ENCODE results near the gene SHISA9. TPM values are rescaled to one million over a fixed set of nuclear protein-coding genes. Genes with fewer than 3 reads are reported as not detected.

SHISA9 gene
- total RNA-seq, 1 experiment from 2014 or later = 0.29 TPM

- Histone ChIP-seq H3K27me3 (replicated peaks; ENCODE audit: control insufficient read depth, insufficient read depth, low read length) (no peaks in the 10 kb centered on the region), H3K9me3 (no peaks in the 10 kb centered on the region), H3K36me3 (ENCODE audit: control insufficient read depth, insufficient read depth, low read length) (no peaks in the 10 kb centered on the region), H3K4me1 (no peaks in the 10 kb centered on the region), H3K4me3 (ENCODE audit: low read depth, low read length) (no peak overlapping the region)
- no peak overlapping the region for H3K4me3 Mint-ChIP-seq (ENCODE audit: unreplicated experiment)
- intact Hi-C loops (cut with micrococcal nuclease; ENCODE audit: unreplicated experiment) = no loop called here
- POLR2A ChIA-PET = no interaction called here
- H3K27me3 Mint-ChIP-seq (ENCODE audit: insufficient read depth, unreplicated experiment) = no peaks in the 10 kb centered on the region
- CTCF ChIA-PET = no interaction called here
- no peak for TF ChIP-seq CTCF (IDR thresholded peaks at IDR 0.05; ENCODE audit: insufficient read depth in 1 of 2, low read depth in 1 of 2, low read length in 1 of 2, severe bottlenecking in 1 of 2, unreplicated experiment in 1 of 2)
- no peak for DNase-seq
- H3K27ac Mint-ChIP-seq (ENCODE audit: unreplicated experiment) = no peak overlapping the region
- no peaks in the 10 kb centered on the region for H3K36me3 Mint-ChIP-seq (ENCODE audit: insufficient read depth, unreplicated experiment)
- no TSS peak for BruUV-seq (replicated peaks)
- no peaks in the 10 kb centered on the region for H3K4me1 Mint-ChIP-seq (ENCODE audit: low read depth, unreplicated experiment)
- no peaks in the 10 kb centered on the region for H3K9me3 Mint-ChIP-seq (ENCODE audit: unreplicated experiment)
Measured at GRCh38 chr16:13138528-13138927, 237.1 kb downstream of the SHISA9 start.

- H3K36me3 ChIP-seq (ENCODE audit: control insufficient read depth, insufficient read depth, low read length) = no peaks in the 10 kb centered on the region
- no TSS peak for BruUV-seq (replicated peaks)
- no peak for TF ChIP-seq CTCF (IDR thresholded peaks at IDR 0.05; ENCODE audit: insufficient read depth in 1 of 2, low read depth in 1 of 2, low read length in 1 of 2, severe bottlenecking in 1 of 2, unreplicated experiment in 1 of 2)
- no peak overlapping the region for H3K27ac Mint-ChIP-seq (ENCODE audit: unreplicated experiment)
- intact Hi-C loops (cut with micrococcal nuclease; ENCODE audit: unreplicated experiment) = no loop called here
- DNase-seq = no peak
- no peaks in the 10 kb centered on the region for H3K4me1 ChIP-seq
- no peaks in the 10 kb centered on the region for H3K9me3 Mint-ChIP-seq (ENCODE audit: unreplicated experiment)
- no peaks in the 10 kb centered on the region for H3K27me3 ChIP-seq (replicated peaks; ENCODE audit: control insufficient read depth, insufficient read depth, low read length)
- no peaks in the 10 kb centered on the region for H3K4me1 Mint-ChIP-seq (ENCODE audit: low read depth, unreplicated experiment)
- no peak overlapping the region for H3K4me3 ChIP-seq (ENCODE audit: low read depth, low read length)
- no peaks in the 10 kb centered on the region for H3K9me3 ChIP-seq
- no peaks in the 10 kb centered on the region for H3K36me3 Mint-ChIP-seq (ENCODE audit: insufficient read depth, unreplicated experiment)
- POLR2A ChIA-PET = no interaction called here
- CTCF ChIA-PET = no interaction called here
- H3K4me3 Mint-ChIP-seq (ENCODE audit: unreplicated experiment) = no peak overlapping the region
- no peaks in the 10 kb centered on the region for H3K27me3 Mint-ChIP-seq (ENCODE audit: insufficient read depth, unreplicated experiment)
Measured at GRCh38 chr16:13139661-13140241, 238.4 kb downstream of the SHISA9 start.

GRCh38 chr16:13143551-13143950, 242.2 kb downstream of the SHISA9 start:
- H3K36me3 ChIP-seq (ENCODE audit: control insufficient read depth, insufficient read depth, low read length) = no peaks in the 10 kb centered on the region
- no peaks in the 10 kb centered on the region for H3K36me3 Mint-ChIP-seq (ENCODE audit: insufficient read depth, unreplicated experiment)
- H3K4me3 ChIP-seq (ENCODE audit: low read depth, low read length) = no peak overlapping the region
- DNase-seq = no peak
- no peaks in the 10 kb centered on the region for H3K27me3 ChIP-seq (replicated peaks; ENCODE audit: control insufficient read depth, insufficient read depth, low read length)
- H3K27me3 Mint-ChIP-seq (ENCODE audit: insufficient read depth, unreplicated experiment) = no peaks in the 10 kb centered on the region
- TF ChIP-seq CTCF (IDR thresholded peaks at IDR 0.05; ENCODE audit: insufficient read depth in 1 of 2, low read depth in 1 of 2, low read length in 1 of 2, severe bottlenecking in 1 of 2, unreplicated experiment in 1 of 2) = no peak
- no peak overlapping the region for H3K4me3 Mint-ChIP-seq (ENCODE audit: unreplicated experiment)
- BruUV-seq (replicated peaks) = no TSS peak
- H3K9me3 Mint-ChIP-seq (ENCODE audit: unreplicated experiment) = no peaks in the 10 kb centered on the region
- CTCF ChIA-PET = no interaction called here
- no peaks in the 10 kb centered on the region for H3K4me1 Mint-ChIP-seq (ENCODE audit: low read depth, unreplicated experiment)
- H3K4me1 ChIP-seq = no peaks in the 10 kb centered on the region
- H3K27ac Mint-ChIP-seq (ENCODE audit: unreplicated experiment) = no peak overlapping the region
- intact Hi-C loops (cut with micrococcal nuclease; ENCODE audit: unreplicated experiment) = no loop called here
- no peaks in the 10 kb centered on the region for H3K9me3 ChIP-seq
- POLR2A ChIA-PET = no interaction called here
